GM12801 (cell line): ENCODE data around the gene CDC42EP5.

Experiments used
- CTCF ChIP-seq: IDR thresholded peaks from one replicate; pipeline ENCODE4 v1.5.1; 2011; ENCODE audit warnings: control low read depth; ENCODE audit not compliant: insufficient read length; ENCODE audit errors: extremely low read depth

The CDC42EP5 gene

GRCh38 chr19:54506079-54506478, 33.0 kb upstream of the CDC42EP5 start:
- TF ChIP-seq CTCF = no peak

- TF ChIP-seq CTCF = no peak
Observed at GRCh38 chr19:54502518-54503048, 29.5 kb upstream of the CDC42EP5 start, which contains the start of gene LAIR2. LAIR2 (plus strand) TSS chr19:54502831; CDS start chr19:54502919, 88 bp downstream.

GRCh38 chr19:54493967-54494585, 21.0 kb upstream of the CDC42EP5 start:
- no peak for TF ChIP-seq CTCF

GRCh38 chr19:54492568-54492967, 19.5 kb upstream of the CDC42EP5 start:
- TF ChIP-seq CTCF = no peak

- no peak for TF ChIP-seq CTCF
Observed at GRCh38 chr19:54489766-54490165, 16.7 kb upstream of the CDC42EP5 start.

GRCh38 chr19:54489341-54489740, 16.2 kb upstream of the CDC42EP5 start:
- TF ChIP-seq CTCF = no peak

GRCh38 chr19:54485851-54486250, 12.8 kb upstream of the CDC42EP5 start:
- no peak for TF ChIP-seq CTCF
